Activated naive CD8-positive, alpha-beta T cell (primary cell): Measurements from ENCODE around the gene ERICH3.

Experiments
- H3K27ac Mint-ChIP-seq: one replicate; pipeline ENCODE4 v1.8.0; 2021; ENCODE audit warnings: mixed read lengths
- H3K27me3 Mint-ChIP-seq: one replicate; pipeline ENCODE4 v1.8.0; 2021; ENCODE audit warnings: mixed read lengths
- H3K36me3 Mint-ChIP-seq: one replicate; pipeline ENCODE4 v1.8.0; 2021; ENCODE audit warnings: mixed read lengths
- H3K4me1 Mint-ChIP-seq: one replicate; pipeline ENCODE4 v1.8.0; 2021; ENCODE audit warnings: low read depth, mixed read lengths
- H3K4me3 Mint-ChIP-seq: one replicate; pipeline ENCODE4 v1.8.0; 2021; ENCODE audit warnings: mild to moderate bottlenecking, mixed read lengths
- H3K9me3 Mint-ChIP-seq: one replicate; pipeline ENCODE4 v1.8.0; 2021; ENCODE audit warnings: low read depth, mixed read lengths

ERICH3 gene

GRCh38 chr1:74587888-74588287 lies 85.7 kb downstream of the ERICH3 start:
- Mint-ChIP-seq H3K27ac (no peak overlapping the region), H3K4me1 (no peaks in the 10 kb centered on the region), H3K36me3 (no peaks in the 10 kb centered on the region), H3K27me3 (peaks cover 9% of the 10 kb centered on the region), H3K4me3 (no peak overlapping the region), H3K9me3 (no peaks in the 10 kb centered on the region)

- Mint-ChIP-seq H3K27me3 (peaks cover 9% of the 10 kb centered on the region), H3K27ac (no peak overlapping the region), H3K4me1 (no peaks in the 10 kb centered on the region), H3K36me3 (no peaks in the 10 kb centered on the region), H3K4me3 (no peak overlapping the region), H3K9me3 (no peaks in the 10 kb centered on the region)
Measured at GRCh38 chr1:74586253-74586897, 87.2 kb downstream of the ERICH3 start.

- Mint-ChIP-seq H3K36me3 (no peaks in the 10 kb centered on the region), H3K27me3 (peaks cover 9% of the 10 kb centered on the region), H3K27ac (no peak overlapping the region), H3K4me3 (no peak overlapping the region), H3K4me1 (no peaks in the 10 kb centered on the region), H3K9me3 (no peaks in the 10 kb centered on the region)
Measured at GRCh38 chr1:74584185-74584584, 89.4 kb downstream of the ERICH3 start.

GRCh38 chr1:74583397-74583796 lies 90.2 kb downstream of the ERICH3 start:
- H3K4me3 Mint-ChIP-seq: no peak overlapping the region
- H3K27ac Mint-ChIP-seq: no peak overlapping the region
- peaks cover 8% of the 10 kb centered on the region for H3K27me3 Mint-ChIP-seq

GRCh38 chr1:74579425-74579824 lies 94.2 kb downstream of the ERICH3 start:
- Mint-ChIP-seq H3K27ac (no peak overlapping the region), H3K36me3 (no peaks in the 10 kb centered on the region)

More at GRCh38 chr1:74583397-74583796, 90.2 kb downstream of the ERICH3 start:
- Mint-ChIP-seq H3K9me3 (no peaks in the 10 kb centered on the region), H3K4me1 (no peaks in the 10 kb centered on the region), H3K36me3 (no peaks in the 10 kb centered on the region)

GRCh38 chr1:74578101-74578500 lies 95.5 kb downstream of the ERICH3 start:
- Mint-ChIP-seq H3K36me3 (no peaks in the 10 kb centered on the region), H3K9me3 (no peaks in the 10 kb centered on the region), H3K4me3 (no peak overlapping the region), H3K4me1 (no peaks in the 10 kb centered on the region), H3K27me3 (no peaks in the 10 kb centered on the region), H3K27ac (no peak overlapping the region)

More at GRCh38 chr1:74579425-74579824, 94.2 kb downstream of the ERICH3 start:
- no peaks in the 10 kb centered on the region for H3K9me3 Mint-ChIP-seq
- H3K4me3 Mint-ChIP-seq: no peak overlapping the region
- H3K27me3 Mint-ChIP-seq: peaks cover 6% of the 10 kb centered on the region
- no peaks in the 10 kb centered on the region for H3K4me1 Mint-ChIP-seq

GRCh38 chr1:74571891-74572290 lies 101.7 kb downstream of the ERICH3 start:
- Mint-ChIP-seq H3K4me3 (no peak overlapping the region), H3K27ac (no peak overlapping the region), H3K4me1 (no peaks in the 10 kb centered on the region)

GRCh38 chr1:74571493-74571800 lies 102.1 kb downstream of the ERICH3 start:
- H3K36me3 Mint-ChIP-seq: no peaks in the 10 kb centered on the region
- no peak overlapping the region for H3K27ac Mint-ChIP-seq
- no peaks in the 10 kb centered on the region for H3K9me3 Mint-ChIP-seq
- no peak overlapping the region for H3K4me3 Mint-ChIP-seq
- H3K27me3 Mint-ChIP-seq: no peaks in the 10 kb centered on the region
- no peaks in the 10 kb centered on the region for H3K4me1 Mint-ChIP-seq

More at GRCh38 chr1:74571891-74572290, 101.7 kb downstream of the ERICH3 start:
- Mint-ChIP-seq H3K27me3 (no peaks in the 10 kb centered on the region), H3K9me3 (no peaks in the 10 kb centered on the region), H3K36me3 (no peaks in the 10 kb centered on the region)

- Mint-ChIP-seq H3K36me3 (no peaks in the 10 kb centered on the region), H3K4me1 (no peaks in the 10 kb centered on the region), H3K4me3 (no peak overlapping the region), H3K27me3 (no peaks in the 10 kb centered on the region), H3K27ac (no peak overlapping the region), H3K9me3 (no peaks in the 10 kb centered on the region)
Measured at GRCh38 chr1:74570797-74571492, 102.6 kb downstream of the ERICH3 start.

GRCh38 chr1:74549932-74550331 lies 123.7 kb downstream of the ERICH3 start:
- Mint-ChIP-seq H3K36me3 (no peaks in the 10 kb centered on the region), H3K27ac (no peak overlapping the region), H3K4me1 (no peaks in the 10 kb centered on the region), H3K27me3 (peaks cover 6% of the 10 kb centered on the region), H3K4me3 (no peak overlapping the region), H3K9me3 (no peaks in the 10 kb centered on the region)

GRCh38 chr1:74548961-74549750 lies 124.4 kb downstream of the ERICH3 start:
- peaks cover 6% of the 10 kb centered on the region for H3K27me3 Mint-ChIP-seq
- H3K9me3 Mint-ChIP-seq: no peaks in the 10 kb centered on the region
- no peak overlapping the region for H3K27ac Mint-ChIP-seq
- no peaks in the 10 kb centered on the region for H3K36me3 Mint-ChIP-seq
- no peaks in the 10 kb centered on the region for H3K4me1 Mint-ChIP-seq
- H3K4me3 Mint-ChIP-seq: no peak overlapping the region

GRCh38 chr1:74545821-74546220 lies 127.8 kb downstream of the ERICH3 start:
- no peak overlapping the region for H3K27ac Mint-ChIP-seq
- H3K36me3 Mint-ChIP-seq: no peaks in the 10 kb centered on the region
- H3K9me3 Mint-ChIP-seq: no peaks in the 10 kb centered on the region
- H3K27me3 Mint-ChIP-seq: peaks cover 4% of the 10 kb centered on the region
- no peaks in the 10 kb centered on the region for H3K4me1 Mint-ChIP-seq
- no peak overlapping the region for H3K4me3 Mint-ChIP-seq

GRCh38 chr1:74534241-74534640 lies 139.4 kb downstream of the ERICH3 start:
- Mint-ChIP-seq H3K36me3 (no peaks in the 10 kb centered on the region), H3K27me3 (no peaks in the 10 kb centered on the region), H3K27ac (no peak overlapping the region), H3K4me3 (no peak overlapping the region), H3K9me3 (no peaks in the 10 kb centered on the region), H3K4me1 (no peaks in the 10 kb centered on the region)

GRCh38 chr1:74531796-74532195 lies 141.8 kb downstream of the ERICH3 start:
- Mint-ChIP-seq H3K36me3 (no peaks in the 10 kb centered on the region), H3K9me3 (no peaks in the 10 kb centered on the region), H3K4me3 (no peak overlapping the region), H3K27ac (no peak overlapping the region), H3K4me1 (no peaks in the 10 kb centered on the region), H3K27me3 (no peaks in the 10 kb centered on the region)

- H3K4me1 Mint-ChIP-seq: no peaks in the 10 kb centered on the region
Measured at GRCh38 chr1:74530892-74531291, 142.7 kb downstream of the ERICH3 start.

More at GRCh38 chr1:74530892-74531291, 142.7 kb downstream of the ERICH3 start:
- Mint-ChIP-seq H3K9me3 (no peaks in the 10 kb centered on the region), H3K27me3 (no peaks in the 10 kb centered on the region), H3K4me3 (no peak overlapping the region), H3K36me3 (no peaks in the 10 kb centered on the region), H3K27ac (no peak overlapping the region)
